Activated gamma-delta T cell treated with Interleukin-2 at 50 U/mL for 16 hours (primary cell): Measurements from ENCODE around the gene UVSSA.
"Not testable (repeated sequence)": the region's sequence is repeated elsewhere in the genome, so short reads cannot be mapped to it uniquely, and the experiment has no call there.

ENCODE experiments used
- DNase-seq: peaks from one replicate; pipeline ENCODE4 v3.0.0-alpha.2; 2020

Gene UVSSA

DNA sequence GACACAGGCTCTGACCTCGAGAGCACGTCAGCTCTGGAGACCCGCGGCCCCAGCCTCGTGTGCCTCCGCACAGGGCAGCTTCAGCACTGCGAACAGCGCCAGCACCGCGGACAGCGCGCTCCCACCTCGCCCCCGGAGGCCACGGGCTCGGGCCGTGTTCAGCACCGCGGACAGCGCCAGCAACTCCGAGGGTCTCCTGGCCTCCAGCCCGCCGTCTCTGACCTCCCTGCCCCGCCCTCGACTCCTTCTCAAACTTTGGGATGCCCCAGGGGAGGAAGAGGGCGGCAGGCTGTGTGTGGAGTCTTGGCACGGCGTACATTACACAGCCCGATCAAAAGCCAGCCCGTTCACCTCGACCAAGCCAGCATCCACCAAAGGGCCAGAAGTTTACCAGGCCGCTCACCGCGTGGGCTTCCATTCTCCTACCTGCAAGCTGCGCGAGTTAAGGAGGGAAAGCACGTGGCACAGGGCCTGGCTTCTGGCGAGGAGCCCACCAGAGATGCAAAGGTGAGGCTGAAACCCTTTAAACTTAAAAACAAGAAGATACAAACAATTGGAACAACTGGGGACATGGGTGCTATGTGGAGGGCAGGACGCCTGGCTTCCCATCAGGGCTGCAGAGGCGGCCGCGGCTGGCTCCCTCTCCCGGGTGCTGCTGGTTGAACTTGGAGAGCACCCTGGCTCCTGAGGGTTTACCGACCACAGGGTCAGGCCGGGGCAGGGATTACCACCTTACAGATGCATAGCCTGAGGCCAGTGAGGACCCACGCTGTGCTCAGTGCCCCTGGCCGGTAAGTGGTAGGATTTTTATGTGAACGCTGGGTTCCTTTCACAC, 63.7 kb downstream of the UVSSA start:
- DNase-seq, result peak; percentile 37

DNA sequence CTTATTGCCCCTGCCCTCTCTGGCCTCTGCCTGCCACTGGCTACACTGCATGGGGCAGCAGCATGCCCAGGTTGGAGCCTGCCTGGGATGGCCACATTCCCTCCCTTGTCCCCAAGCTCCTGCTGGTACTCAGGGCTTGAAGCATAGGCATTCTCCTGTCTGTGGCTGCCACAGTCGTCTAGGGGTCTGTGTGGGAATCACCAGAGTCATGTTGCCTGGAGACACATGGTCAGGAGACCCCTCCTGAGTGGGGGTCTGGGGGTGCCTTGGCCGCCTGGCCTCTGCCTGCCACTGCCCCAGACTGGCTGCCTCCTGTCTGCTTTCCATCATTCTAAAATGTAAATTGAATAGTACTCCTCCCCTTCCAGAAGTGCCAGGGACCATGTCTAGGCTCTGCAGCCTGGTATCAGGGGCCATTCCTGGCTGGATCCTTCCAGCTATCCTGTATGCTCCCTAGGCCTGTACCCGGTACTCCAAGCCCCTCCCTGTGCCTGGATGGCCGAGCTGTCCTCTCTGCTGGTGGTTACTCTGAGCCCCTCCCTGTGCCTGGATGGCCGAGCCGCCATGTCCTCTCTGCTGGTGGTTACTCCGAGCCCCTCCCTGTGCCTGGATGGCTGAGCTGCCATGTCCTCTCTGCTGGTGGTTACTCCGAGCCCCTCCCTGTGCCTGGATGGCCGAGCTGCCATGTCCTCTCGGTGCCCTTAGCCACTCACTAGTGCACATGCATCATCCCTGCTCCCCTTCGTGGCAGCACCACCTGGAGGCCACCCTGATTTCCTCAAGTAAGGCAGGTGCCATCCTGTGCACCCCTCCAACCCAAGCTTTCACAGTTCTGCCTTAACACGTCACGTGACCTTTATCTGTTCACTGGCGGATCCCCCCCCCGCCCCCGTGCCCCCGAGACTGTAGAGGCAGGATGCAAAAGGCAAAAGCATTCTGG, 64.7 kb downstream of the UVSSA start:
- DNase-seq, result peak; percentile 1

DNA sequence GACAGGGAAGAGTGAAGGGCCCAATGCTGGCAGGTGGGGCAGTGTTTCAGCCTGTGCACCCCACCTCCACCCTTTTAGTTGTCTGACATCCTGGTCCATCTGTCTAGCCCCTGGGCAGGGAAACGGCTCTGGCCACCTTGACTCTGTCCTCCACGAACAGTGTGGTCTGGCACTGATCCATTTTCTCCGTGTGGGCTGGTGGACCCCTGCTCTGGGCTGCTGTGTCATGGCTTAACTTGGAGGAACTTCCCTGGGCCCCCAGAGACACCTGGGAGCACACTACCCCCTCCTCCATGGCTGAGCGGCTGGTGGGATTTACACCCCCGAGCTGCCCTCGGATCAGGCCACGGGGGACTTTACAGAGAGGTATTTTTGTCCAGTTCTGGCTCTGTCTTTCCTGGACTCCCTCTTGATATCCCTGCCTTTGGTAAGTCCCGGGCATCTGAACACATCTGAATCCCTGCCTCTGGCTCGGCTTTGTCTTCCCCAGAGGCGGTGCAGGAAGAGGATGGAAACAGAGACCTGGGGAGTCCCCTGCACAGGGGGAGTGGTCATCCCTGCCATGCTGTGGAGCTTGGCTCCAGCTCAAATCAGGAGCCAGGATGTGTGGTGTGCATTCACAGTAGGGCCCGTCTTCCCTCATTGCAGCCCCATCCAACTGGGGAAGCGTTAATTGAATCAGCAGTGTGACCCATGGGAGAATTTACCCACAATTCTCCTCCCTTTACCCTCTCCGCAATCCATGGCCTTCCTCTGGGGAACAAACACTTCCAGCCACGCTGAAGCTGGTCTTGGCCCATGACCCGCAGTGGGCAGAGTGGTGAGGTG, 65.6 kb downstream of the UVSSA start:
- peak; percentile 1 for DNase-seq

DNA sequence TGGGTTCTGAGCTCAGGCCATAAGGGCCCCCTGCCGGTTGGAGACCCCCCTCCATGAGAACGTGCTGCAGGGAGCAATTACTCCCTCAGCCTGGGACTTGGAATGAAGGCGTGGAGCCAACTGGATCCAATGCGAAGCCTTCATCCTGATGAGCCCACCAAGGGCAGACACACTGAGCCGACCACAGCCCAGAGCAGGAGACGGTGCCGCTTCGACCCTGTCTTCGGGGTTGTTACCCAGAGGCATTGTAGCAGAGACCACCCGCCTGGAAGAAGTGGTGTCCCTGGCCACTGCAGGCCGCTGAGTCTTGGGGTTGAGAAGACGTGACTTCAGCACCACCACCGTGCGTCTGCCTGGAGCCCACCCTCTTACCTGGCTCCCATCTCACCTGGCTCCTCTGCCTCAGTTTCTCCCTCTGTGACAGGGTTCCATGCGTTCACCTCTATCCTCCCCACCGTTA, 66.2 kb downstream of the UVSSA start:
- peak; percentile 1 for DNase-seq

DNA sequence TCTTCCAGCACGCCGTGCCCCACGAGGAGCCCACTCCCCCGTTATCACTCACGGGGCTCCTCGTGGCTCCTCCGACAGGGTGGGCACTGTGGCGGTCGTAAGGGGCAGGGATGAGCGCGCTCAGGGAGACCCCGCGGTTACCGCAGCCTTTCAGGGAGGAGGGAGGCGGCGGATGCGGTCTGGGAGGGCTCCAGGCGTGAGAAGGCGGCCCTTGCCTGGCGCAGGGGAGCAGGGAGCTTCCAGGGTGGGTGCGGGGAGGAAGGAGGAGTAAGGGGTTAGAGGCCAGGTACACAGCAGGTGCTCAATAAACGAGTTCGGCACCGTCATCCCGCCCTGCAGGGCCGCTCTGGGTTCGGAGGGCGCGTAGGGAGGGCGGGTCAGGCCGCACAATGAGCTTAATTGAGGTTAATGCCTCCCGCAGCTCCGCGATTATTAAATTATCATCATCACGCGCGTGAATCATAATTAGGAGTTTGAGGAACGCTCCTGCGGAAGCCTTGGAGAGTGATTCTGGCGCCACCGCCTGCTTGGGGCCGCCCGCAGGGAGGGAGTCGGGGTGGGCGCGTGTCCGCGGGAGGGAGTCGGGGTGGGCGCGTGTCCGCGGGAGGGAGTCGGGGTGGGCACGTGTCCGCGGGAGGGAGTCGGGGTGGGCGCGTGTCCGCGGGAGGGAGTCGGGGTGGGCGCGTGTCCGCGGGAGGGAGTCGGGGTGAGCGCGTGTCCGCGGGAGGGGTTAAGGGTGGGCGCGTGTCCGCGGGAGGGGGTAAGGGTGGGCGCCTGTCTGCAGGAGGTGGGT, 66.9 kb downstream of the UVSSA start:
- DNase-seq, result no peak

- DNase-seq, result peak; percentile 2
Measured at GRCh38 chr4:1414831-1415680, 68.0 kb downstream of the UVSSA start.

GRCh38 chr4:1415681-1415981, 68.6 kb downstream of the UVSSA start:
- no peak for DNase-seq

GRCh38 chr4:1416051-1416947, 69.3 kb downstream of the UVSSA start:
- DNase-seq, result peak; percentile 2

GRCh38 chr4:1416948-1417260, 69.9 kb downstream of the UVSSA start:
- DNase-seq, result no peak

DNA sequence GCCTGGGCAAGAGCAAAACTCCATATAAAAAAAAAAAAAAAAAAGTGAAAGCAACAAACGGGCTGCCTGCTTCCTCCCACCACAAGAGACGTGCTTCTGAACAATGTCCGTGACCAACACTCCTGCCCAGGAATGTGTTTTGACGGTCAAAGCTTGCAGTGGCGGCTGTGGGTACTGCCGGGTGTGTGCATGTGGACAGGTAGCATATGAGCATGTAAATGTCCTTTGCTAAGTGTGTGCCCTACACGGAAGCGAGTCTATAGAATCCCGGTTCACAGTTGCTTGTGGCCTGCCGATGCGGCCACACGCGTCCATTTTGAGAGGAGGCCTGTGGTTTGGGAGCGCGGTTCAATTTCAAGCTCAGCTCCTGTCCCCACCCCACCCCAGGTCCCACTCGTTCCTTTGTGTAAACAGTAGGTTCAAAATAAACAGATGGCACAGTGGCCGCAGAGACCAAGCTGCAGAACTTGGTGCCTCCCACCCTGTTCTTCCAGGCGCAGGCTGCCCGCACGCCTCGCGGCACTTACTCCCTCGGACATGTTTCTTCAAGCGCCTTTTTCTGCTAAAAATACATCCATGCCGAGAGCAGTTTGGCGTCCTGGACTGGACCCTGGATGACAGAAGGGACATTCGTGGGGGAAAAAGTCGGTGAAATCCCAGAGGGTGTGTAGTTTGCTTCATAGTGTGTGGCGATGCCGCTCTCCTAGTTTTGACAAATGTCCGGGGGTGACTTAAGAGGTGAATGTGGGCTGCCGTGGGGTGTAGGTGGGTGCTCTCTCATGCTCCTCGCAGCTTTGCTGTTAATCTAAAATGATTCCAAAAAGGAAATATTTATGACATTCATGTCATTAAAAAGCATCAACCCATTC, 70.7 kb downstream of the UVSSA start:
- DNase-seq, result no peak

GRCh38 chr4:1418494-1419285, 71.7 kb downstream of the UVSSA start:
- DNase-seq, result no peak

GRCh38 chr4:1419708-1420107, 72.7 kb downstream of the UVSSA start:
- DNase-seq, result no peak

DNA sequence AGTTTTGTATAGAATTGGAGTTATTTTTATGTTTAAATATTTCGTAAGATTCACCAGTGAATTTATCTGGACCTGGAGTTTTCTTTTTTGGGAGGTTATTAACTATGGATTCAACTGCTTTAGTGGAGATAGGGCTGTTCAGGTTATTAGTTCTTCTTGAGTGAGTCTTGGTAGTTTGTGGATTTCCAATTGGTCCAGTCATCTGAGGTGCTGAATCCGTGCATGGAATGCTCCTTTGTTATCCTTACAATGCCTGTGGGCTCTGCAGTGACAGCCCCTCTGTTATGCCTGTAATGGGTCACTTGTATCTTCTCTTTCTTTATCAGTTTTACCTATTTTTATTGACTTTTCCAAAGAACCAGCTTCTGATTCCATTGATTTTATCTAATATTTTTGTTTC, 74.6 kb downstream of the UVSSA start:
- no peak for DNase-seq

DNA sequence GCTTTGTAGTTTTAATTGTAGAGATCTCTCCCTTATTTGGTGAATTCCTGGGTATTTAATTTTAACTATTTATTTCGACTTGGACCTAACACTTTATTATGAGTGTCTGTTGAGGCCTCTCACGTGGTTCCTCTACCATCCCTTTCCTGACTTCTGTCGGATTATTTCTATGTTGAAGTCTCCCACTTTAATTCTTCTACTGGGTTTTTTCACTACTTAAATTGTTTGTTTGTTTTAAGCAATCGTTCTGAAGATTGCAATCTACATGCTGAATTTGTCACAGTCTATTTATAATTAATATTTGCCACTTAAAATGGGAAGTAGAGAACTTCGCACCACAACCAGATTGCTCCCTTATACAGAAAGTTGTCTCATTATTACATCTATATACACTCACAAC, 80.0 kb downstream of the UVSSA start:
- DNase-seq, result no peak

DNA sequence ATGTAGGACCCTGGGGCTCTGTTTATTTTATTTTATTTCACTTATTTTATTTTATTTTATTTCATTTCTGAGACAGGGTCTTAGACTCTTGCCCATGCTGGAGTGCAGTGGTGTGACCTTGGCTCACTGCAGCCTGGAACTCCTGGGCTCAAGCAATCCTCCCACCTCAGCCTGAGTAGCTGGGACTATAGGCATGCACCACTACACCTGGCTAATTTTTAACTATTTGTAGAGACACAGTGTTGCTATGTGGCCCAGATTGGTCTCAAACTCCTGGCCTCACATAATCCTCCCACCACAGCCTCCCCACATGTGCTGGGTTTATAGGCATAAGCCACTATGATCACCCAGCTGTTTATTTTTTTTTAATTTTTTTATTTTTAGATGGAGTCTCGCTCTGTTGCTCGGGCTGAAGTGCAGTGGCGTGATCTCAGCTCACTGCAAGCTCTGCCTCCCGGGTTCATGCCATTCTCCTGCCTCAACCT, 96.7 kb downstream of the UVSSA start:
- not testable (repeated sequence) for DNase-seq
